ENCODE data around the gene KRTAP19-8.

The KRTAP19-8 gene

DNA sequence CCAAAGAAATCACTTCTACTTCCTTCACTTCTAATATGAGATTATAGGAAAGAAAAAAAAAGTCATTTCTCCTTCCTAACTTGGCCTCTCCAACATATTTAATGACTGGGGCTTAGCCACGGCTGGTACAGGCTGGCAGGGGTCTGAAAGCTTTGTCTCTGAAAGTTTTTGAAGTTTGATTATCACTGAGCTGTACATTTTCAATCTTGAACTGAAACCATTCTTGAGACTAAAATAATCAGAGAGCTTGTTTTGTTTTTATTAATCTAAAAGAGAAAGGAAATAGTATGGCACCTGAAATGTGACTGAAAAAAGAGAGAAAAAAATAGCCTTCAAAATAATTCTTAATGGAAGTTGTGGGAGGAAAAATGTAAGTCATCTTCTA, 3.8 kb upstream of the KRTAP19-8 start:
- H3K36me3 Mint-ChIP-seq (ENCODE audit: low read depth) = no peaks in the 10 kb centered on the region
- H3K4me3 Mint-ChIP-seq = no peak overlapping the region

DNA sequence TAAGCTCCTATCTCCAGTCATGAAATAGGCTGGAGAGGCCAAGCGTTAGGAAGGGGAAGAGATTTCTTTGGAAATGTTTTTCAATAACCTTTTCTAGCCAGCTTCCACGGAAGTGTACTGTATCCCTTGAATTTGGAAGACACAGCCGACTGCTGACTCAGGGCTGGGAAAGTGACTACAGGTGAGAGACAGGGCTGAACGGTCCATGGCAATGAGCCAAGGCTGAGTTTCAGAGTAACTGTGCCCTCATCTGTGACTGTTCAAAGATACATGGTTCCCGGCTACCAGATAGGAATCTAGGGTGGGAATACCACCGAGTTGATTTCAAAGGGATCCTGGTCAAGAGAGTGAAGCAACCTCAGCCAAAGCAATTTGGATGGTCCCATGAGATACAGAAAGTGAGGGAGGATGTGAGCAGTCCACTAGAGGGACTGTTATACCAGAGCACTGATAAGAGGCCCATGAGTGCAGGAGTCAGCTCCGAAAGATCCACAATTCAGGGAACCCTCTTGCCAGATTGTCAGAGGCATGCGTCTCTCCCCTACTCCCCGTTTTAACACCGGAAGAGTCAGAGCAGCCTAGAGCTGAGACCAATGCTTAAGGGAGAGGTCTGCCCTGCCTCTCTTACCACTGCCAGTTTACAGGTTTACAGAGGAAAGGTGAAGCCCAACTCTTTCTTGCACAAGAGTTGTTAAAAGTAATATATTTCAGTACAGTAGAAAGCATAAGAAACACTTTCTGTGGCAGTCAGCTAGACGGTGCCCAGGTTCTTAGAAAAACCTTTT, 3.2 kb upstream of the KRTAP19-8 start:
- no peaks in the 10 kb centered on the region for H3K9me3 Mint-ChIP-seq
- no peaks in the 10 kb centered on the region for H3K36me3 Mint-ChIP-seq (ENCODE audit: low read depth)
- H3K4me1 Mint-ChIP-seq = peaks cover 7% of the 10 kb centered on the region
- peaks cover 4% of the 10 kb centered on the region for H3K27me3 Mint-ChIP-seq (ENCODE audit: low read depth)
- TF ChIP-seq, protein P1, sequence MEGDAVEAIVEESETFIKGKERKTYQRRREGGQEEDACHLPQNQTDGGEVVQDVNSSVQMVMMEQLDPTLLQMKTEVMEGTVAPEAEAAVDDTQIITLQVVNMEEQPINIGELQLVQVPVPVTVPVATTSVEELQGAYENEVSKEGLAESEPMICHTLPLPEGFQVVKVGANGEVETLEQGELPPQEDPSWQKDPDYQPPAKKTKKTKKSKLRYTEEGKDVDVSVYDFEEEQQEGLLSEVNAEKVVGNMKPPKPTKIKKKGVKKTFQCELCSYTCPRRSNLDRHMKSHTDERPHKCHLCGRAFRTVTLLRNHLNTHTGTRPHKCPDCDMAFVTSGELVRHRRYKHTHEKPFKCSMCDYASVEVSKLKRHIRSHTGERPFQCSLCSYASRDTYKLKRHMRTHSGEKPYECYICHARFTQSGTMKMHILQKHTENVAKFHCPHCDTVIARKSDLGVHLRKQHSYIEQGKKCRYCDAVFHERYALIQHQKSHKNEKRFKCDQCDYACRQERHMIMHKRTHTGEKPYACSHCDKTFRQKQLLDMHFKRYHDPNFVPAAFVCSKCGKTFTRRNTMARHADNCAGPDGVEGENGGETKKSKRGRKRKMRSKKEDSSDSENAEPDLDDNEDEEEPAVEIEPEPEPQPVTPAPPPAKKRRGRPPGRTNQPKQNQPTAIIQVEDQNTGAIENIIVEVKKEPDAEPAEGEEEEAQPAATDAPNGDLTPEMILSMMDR (IDR thresholded peaks at IDR 0.05; ENCODE audit: unreplicated experiment in 3 of 3) = no peak
- no peak overlapping the region for H3K27ac Mint-ChIP-seq
- H3K4me3 Mint-ChIP-seq = no peak overlapping the region

More for the DNA sequence above, 3.8 kb upstream of the KRTAP19-8 start:
- H3K4me1 Mint-ChIP-seq = peaks cover 7% of the 10 kb centered on the region
- H3K27me3 Mint-ChIP-seq (ENCODE audit: low read depth) = peaks cover 4% of the 10 kb centered on the region
- H3K9me3 Mint-ChIP-seq = no peaks in the 10 kb centered on the region
- TF ChIP-seq, protein P1 (IDR thresholded peaks at IDR 0.05; ENCODE audit: unreplicated experiment in 3 of 3) = no peak
- no peak overlapping the region for H3K27ac Mint-ChIP-seq

GRCh38 chr21:31034378-31034777, 3.9 kb downstream of the KRTAP19-8 start:
- H3K4me3 Mint-ChIP-seq = no peak overlapping the region
- no peaks in the 10 kb centered on the region for H3K4me1 Mint-ChIP-seq
- no peaks in the 10 kb centered on the region for H3K36me3 Mint-ChIP-seq (ENCODE audit: low read depth)
- peaks cover 11% of the 10 kb centered on the region for H3K9me3 Mint-ChIP-seq
- TF ChIP-seq, protein P1 (IDR thresholded peaks at IDR 0.05; ENCODE audit: unreplicated experiment in 3 of 3) = no peak
- H3K27me3 Mint-ChIP-seq (ENCODE audit: low read depth) = peaks cover 4% of the 10 kb centered on the region
- no peak overlapping the region for H3K27ac Mint-ChIP-seq

DNA sequence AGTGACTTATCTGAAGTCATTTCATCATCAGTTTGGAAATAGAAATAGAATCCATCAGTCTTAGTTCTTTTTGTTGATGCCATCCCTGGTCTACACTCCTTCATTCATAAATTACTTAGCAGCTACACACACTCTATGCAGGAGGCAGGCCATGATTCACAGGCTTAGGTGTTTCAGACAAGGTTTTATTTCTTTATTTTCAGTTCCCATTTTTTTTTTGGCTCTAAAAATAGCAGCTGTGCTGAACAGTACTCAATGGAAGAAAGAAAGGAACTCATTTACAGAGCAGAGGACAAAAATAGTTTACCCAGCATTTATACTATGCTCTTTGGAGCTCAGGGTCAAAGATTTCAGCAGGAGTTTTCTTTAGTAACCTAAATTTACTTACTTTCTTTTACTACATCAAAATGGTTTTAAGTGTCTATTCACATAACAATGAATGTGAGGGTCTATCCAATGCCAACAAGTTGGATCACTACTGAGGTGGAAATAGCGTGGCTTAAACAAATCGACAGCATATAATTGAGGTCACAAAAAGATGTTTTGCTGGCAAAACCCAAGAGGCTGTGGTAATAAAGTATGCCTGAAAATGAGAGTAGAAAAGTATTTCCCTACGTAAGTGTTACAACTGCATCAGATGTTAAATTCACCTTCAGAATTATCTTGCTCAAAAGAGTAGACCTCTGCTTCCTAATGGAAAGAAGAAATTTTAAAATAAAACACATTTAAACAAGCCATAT, 7.7 kb downstream of the KRTAP19-8 start:
- H3K9me3 Mint-ChIP-seq = peaks cover 11% of the 10 kb centered on the region
- TF ChIP-seq, protein P1 (IDR thresholded peaks at IDR 0.05; ENCODE audit: unreplicated experiment in 3 of 3) = no peak
- H3K27me3 Mint-ChIP-seq (ENCODE audit: low read depth) = peaks cover 4% of the 10 kb centered on the region
- H3K36me3 Mint-ChIP-seq (ENCODE audit: low read depth) = no peaks in the 10 kb centered on the region
- H3K4me3 Mint-ChIP-seq = no peak overlapping the region
- H3K4me1 Mint-ChIP-seq = no peaks in the 10 kb centered on the region
- H3K27ac Mint-ChIP-seq = peak overlapping the region in 1 of 3 experiments; percentile 13

DNA sequence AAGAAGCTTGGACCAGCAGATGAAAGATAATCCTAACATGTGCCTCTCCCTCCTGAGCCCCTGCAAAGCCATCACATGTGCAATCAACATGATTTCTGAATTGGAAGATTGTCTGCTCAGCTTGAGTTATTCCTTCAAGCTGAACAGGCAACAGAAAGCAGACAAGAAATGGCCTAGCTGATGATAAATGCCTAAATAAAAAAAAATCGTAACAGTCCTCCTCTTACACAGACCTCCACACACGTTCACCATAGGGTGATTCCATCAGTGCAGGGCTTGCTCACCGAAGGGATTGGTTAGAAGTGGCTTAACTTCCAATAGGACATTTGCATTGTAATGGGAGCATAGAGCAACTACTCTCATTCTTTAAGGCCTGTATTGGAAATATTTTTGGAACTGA, 14.6 kb downstream of the KRTAP19-8 start:
- Mint-ChIP-seq H3K27ac (no peak overlapping the region), H3K27me3 (ENCODE audit: low read depth) (no peaks in the 10 kb centered on the region), H3K4me1 (no peaks in the 10 kb centered on the region), H3K9me3 (no peaks in the 10 kb centered on the region), H3K36me3 (ENCODE audit: low read depth) (no peaks in the 10 kb centered on the region), H3K4me3 (no peak overlapping the region)
- TF ChIP-seq, protein P1 (IDR thresholded peaks at IDR 0.05; ENCODE audit: unreplicated experiment in 3 of 3) = no peak
